GM12891 (cell line): Measurements from ENCODE around the gene SLC9A5.

Experiments
- DNase-seq: peaks from one replicate; pipeline ENCODE4 v3.0.0; 2011; ENCODE audit warnings: low spot score; ENCODE audit not compliant: insufficient read length
- FAIRE-seq: peaks from 2 replicates; lab custom pipeline; 2011; peaks lifted over from hg19 to GRCh38; lab: Jason Lieb, UNC
- PAX5 ChIP-seq: IDR thresholded peaks from 2 replicates; pipeline ENCODE4 v1.6.1; 2011; ENCODE audit warnings: low read length, moderate library complexity, mild to moderate bottlenecking; ENCODE audit not compliant: insufficient read depth, severe bottlenecking
- POLR2A ChIP-seq: IDR thresholded peaks from 2 replicates; pipeline ENCODE4 v1.6.1; 2011; ENCODE audit warnings: low read depth, low read length, control low read depth
- POLR2AphosphoS5 ChIP-seq: IDR thresholded peaks from 2 replicates; pipeline ENCODE4 v1.6.1; 2011; ENCODE audit warnings: low read depth, low read length, control low read depth
- POU2F2 ChIP-seq: IDR thresholded peaks from 2 replicates; pipeline ENCODE4 v1.6.1; 2011; ENCODE audit warnings: low read depth, mild to moderate bottlenecking, control low read depth, low read length, moderate library complexity
- SPI1 ChIP-seq: IDR thresholded peaks from 2 replicates; pipeline ENCODE4 v1.6.1; 2011; ENCODE audit warnings: low read depth, low read length, control low read depth
- TAF1 ChIP-seq: IDR thresholded peaks from 2 replicates; pipeline ENCODE4 v1.6.1; 2011; ENCODE audit warnings: low read depth, low read length, control low read depth

SLC9A5 gene

GRCh38 chr16:67213197-67214019 lies 35.4 kb upstream of the SLC9A5 start:
- FAIRE-seq (no peak), DNase-seq (no peak)
- TF ChIP-seq SPI1 (no peak), POU2F2 (no peak), TAF1 (no peak), PAX5 (no peak), POLR2AphosphoS5 (no peak), POLR2A (no peak)

GRCh38 chr16:67215706-67216105 lies 33.1 kb upstream of the SLC9A5 start:
- no peak for DNase-seq
- TF ChIP-seq TAF1, result no peak
- TF ChIP-seq POLR2A, result no peak
- no peak for TF ChIP-seq POU2F2
- FAIRE-seq, result no peak

- no peak for TF ChIP-seq SPI1
- no peak for TF ChIP-seq POLR2AphosphoS5
- no peak for TF ChIP-seq TAF1
- no peak for TF ChIP-seq POU2F2
- no peak for TF ChIP-seq POLR2A
- TF ChIP-seq PAX5, result no peak
- DNase-seq, result no peak
- FAIRE-seq, result no peak
These were observed 31.9 kb upstream of the SLC9A5 start for GRCh38 chr16:67216612-67217490.

- TF ChIP-seq PAX5 (no peak), POLR2A (no peak), SPI1 (no peak), TAF1 (no peak), POU2F2 (no peak), POLR2AphosphoS5 (no peak)
- no peak for DNase-seq
- FAIRE-seq, result no peak
These were observed 24.8 kb upstream of the SLC9A5 start for GRCh38 chr16:67223992-67224391.

- DNase-seq (no peak), FAIRE-seq (no peak)
- TF ChIP-seq POLR2A, result no peak
- no peak for TF ChIP-seq TAF1
- TF ChIP-seq PAX5, result no peak
- TF ChIP-seq POU2F2, result no peak
- TF ChIP-seq POLR2AphosphoS5, result no peak
- TF ChIP-seq SPI1, result no peak
These were observed 22.4 kb upstream of the SLC9A5 start for GRCh38 chr16:67226295-67226803.

- DNase-seq, result peak; percentile 97
- TF ChIP-seq TAF1 (peak; percentile 65; the same call in 1 of the 2 replicates), POU2F2 (peak; percentile 76), POLR2A (peak; percentile 80; the same call in 1 of the 2 replicates), PAX5 (no peak), POLR2AphosphoS5 (peak; percentile 87), SPI1 (peak; percentile 66)
- peak; percentile 97 for FAIRE-seq
These were observed 21.8 kb upstream of the SLC9A5 start, which contains the start of gene TMEM208 for GRCh38 chr16:67226804-67227566. TMEM208 (plus strand) TSS chr16:67227130; CDS start chr16:67227219, 89 bp downstream.

- TF ChIP-seq TAF1, result no peak
- TF ChIP-seq POLR2AphosphoS5, result no peak
- peak; percentile 45; the same call in 1 of the 2 replicates for TF ChIP-seq POLR2A
These were observed 21.2 kb upstream of the SLC9A5 start for GRCh38 chr16:67227567-67227921.

GRCh38 chr16:67228034-67228785 lies 20.6 kb upstream of the SLC9A5 start:
- DNase-seq (no peak), FAIRE-seq (no peak)
- no peak for TF ChIP-seq TAF1
- TF ChIP-seq POLR2A, result 0 out of 2 replicates have a peak, but pooled peaks have one; percentile 9

More at GRCh38 chr16:67227567-67227921, 21.2 kb upstream of the SLC9A5 start:
- DNase-seq (no peak), FAIRE-seq (peak; percentile 45)

- no peak for FAIRE-seq
These were observed 19.9 kb upstream of the SLC9A5 start for GRCh38 chr16:67228905-67229304.

More at GRCh38 chr16:67228905-67229304, 19.9 kb upstream of the SLC9A5 start:
- DNase-seq, result no peak
- no peak for TF ChIP-seq POLR2A
- no peak for TF ChIP-seq PAX5
- TF ChIP-seq TAF1, result no peak
- no peak for TF ChIP-seq POU2F2
- no peak for TF ChIP-seq POLR2AphosphoS5
- TF ChIP-seq SPI1, result no peak
